ENCODE results near the gene LAMA4.

LAMA4 gene

DNA sequence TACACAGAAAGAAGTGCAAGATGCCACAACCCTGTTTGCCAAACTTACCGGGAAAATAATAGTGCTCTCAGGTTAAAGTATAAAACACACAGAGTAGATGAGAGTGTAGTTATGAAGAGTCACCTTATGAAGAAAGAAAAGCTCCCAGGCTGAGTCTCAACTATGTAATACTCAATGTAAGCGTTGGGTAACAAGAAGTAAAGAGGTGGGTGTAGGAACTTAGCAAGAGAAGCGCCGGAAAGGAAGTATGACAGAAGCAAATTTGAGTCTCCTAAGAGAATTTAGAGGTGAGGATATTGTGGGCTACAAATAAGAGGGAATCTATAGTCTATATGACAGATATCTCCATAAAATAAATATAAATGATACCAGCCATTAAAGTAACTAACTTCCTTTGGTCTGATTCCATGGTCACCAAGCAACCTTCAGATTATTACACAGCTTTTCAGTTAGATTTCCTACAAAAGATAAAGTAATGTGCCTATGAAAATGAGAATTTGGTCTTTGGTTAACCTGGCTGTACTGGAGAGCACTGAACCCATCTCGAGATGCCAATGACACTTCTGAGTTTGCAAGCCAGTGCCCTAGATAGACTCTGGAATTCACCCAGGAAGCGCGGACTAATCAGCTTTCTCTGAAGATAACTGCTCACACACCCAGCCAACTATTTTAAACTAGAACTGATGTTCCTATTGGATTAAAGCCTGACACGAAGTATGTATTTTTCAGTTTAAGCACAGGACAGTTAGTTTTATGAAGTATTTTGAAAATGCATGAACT lies 168.9 kb downstream of the LAMA4 start:
- DNase-seq: no peak

DNA sequence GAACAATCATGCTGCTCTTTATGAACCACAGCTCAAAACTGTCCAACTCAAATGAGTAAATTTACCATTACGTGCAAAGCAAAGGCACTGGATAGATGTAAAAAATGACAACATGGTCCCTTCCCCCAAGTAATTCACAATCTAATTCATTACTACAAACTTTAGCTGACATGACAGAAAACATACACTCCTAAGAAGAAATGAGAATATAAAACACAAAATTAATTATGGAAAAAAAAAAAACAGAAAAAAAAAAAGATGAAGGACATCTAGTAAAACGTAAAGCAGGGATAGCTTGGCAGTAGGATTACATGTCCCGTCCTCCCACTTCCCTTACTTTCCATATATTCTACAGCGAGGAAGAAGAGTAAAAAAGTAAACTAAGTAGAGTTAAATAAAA lies 172.8 kb downstream of the LAMA4 start:
- DNase-seq: no peak

DNA sequence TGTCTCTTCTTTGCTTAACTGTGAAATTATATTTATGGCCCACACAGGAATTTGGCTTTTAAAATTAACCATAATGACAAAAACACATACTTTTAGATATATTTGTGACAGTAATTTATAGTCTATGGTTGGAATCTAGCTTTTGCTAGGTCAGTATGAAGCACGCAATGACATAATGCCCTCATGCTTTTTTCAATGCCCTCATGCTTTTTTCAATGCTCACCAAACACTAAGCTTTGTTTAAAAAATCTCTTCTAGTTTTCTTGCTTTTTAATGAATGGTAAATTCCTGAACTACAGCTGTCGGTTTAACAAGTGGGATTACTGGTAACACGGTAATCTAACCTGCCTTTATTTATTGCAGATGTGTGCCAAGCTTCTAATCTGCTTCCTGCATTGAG lies 187.8 kb downstream of the LAMA4 start:
- DNase-seq: no peak

DNA sequence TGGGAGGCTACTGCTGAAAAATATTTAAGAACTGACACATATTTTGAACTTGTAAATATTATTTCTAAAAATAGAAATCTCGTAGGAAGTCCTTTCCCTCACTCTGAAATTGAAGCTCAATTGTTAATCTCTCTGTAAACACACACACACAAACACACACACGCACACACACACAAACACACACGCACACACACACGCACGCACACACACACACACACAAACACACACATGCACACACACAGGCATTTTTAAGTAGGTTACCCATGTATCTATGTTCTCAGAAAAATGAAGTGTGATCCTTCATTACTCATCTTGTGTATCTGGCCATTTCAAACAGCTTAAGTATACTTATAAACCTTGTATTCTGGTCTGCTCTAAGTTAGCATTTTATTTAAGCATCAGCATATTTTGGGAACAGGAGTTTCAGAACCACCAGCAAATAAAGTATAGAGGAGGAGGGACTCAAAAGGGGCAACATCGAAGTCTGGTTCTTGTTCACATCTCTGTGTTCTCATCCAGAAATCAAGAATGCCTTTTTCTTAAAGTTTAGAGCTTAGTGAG lies 188.9 kb downstream of the LAMA4 start:
- DNase-seq: no peak

DNA sequence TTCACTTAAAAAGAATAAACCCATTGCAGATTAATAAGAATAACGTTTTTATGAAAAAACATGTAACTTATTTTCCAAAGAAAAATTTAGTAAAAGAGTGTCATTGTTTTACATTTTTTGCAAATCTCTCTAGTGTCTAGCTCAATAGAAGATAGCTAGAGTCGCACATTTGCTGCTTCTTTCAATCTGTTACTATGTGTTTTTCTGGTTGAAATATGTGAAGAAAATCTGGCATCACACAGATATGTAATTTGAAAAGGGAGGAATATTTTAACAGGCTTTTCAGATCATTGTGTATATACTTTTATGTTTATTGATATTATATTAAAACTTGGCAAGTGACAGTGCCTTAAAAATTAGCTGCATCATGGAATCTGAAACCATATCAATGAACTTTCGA lies 191.4 kb downstream of the LAMA4 start:
- DNase-seq: no peak

DNA sequence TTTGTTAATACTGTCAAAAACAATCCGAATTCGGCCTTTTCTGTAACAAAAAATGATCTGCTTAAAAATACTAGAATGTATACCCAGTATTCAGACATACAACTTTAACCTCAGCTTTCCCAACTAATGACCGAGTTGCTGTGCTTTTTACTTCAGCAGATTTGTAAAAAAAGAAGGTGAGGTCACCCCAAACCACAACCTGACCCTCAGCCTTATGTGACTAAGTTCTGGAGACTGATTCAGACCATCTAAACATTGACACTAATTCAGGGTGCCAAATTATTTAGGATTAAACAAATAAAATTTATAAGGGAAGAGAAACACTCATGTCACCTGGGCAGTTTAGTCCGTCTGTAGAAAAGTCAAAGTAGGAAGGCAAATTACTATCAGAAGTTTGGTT lies 192.8 kb downstream of the LAMA4 start:
- no peak for DNase-seq
